Stimulated activated CD4-positive, alpha-beta T cell treated with anti-CD3 and anti-CD28 coated beads, Interleukin-1b, Interleukin-23, amount 100 ng/mL, for 48 hours (primary cell): ENCODE results near the gene LARP1.
"Not testable (repeated sequence)": the region's sequence is repeated elsewhere in the genome, so short reads cannot be mapped to it uniquely, and the experiment has no call there.

Source experiments
- DNase-seq: peaks from one replicate; pipeline ENCODE4 v3.0.0-alpha.2; 2020

LARP1 gene

GRCh38 chr5:154755361-154756008 is at the start of gene LARP1:
Gene LARP1 (plus strand): TSS chr5:154755377. CDS start chr5:154755758, 381 bp downstream.
- DNase-seq = peak; percentile 8

GRCh38 chr5:154706416-154706815 is 48.8 kb upstream of the LARP1 start:
- no peak for DNase-seq

GRCh38 chr5:154707641-154708040 is 47.5 kb upstream of the LARP1 start:
- DNase-seq = no peak

GRCh38 chr5:154708207-154708606 is 47.0 kb upstream of the LARP1 start:
- DNase-seq = no peak

- DNase-seq = no peak
These were observed 46.3 kb upstream of the LARP1 start for GRCh38 chr5:154708846-154709245.

GRCh38 chr5:154709368-154710305 is 45.5 kb upstream of the LARP1 start:
- DNase-seq = no peak

- DNase-seq = no peak
These were observed 42.4 kb upstream of the LARP1 start for GRCh38 chr5:154712518-154713437.

GRCh38 chr5:154713615-154714125 is 41.5 kb upstream of the LARP1 start:
- no peak for DNase-seq

GRCh38 chr5:154714266-154714986 is 40.8 kb upstream of the LARP1 start:
- no peak for DNase-seq

GRCh38 chr5:154721481-154722058 is 33.6 kb upstream of the LARP1 start:
- no peak for DNase-seq

GRCh38 chr5:154722097-154722496 is 33.1 kb upstream of the LARP1 start:
- no peak for DNase-seq

- no peak for DNase-seq
These were observed 32.2 kb upstream of the LARP1 start for GRCh38 chr5:154722936-154723335.

GRCh38 chr5:154723740-154724505 is 31.3 kb upstream of the LARP1 start:
- DNase-seq = no peak

GRCh38 chr5:154727361-154727760 is 27.8 kb upstream of the LARP1 start:
- no peak for DNase-seq

- no peak for DNase-seq
These were observed 26.1 kb upstream of the LARP1 start for GRCh38 chr5:154728939-154729588.

- DNase-seq = no peak
These were observed 25.6 kb upstream of the LARP1 start for GRCh38 chr5:154729613-154730012.

GRCh38 chr5:154730761-154731160 is 24.4 kb upstream of the LARP1 start:
- DNase-seq = not testable (repeated sequence)

GRCh38 chr5:154732212-154732611 is 23.0 kb upstream of the LARP1 start:
- no peak for DNase-seq

GRCh38 chr5:154734370-154735248 is 20.6 kb upstream of the LARP1 start:
- DNase-seq = no peak
